GM19023 (cell line): ENCODE results near the gene BCAS1.

Experiments
- ATAC-seq: cut with Tn5 transposase; IDR thresholded peaks from one replicate; pipeline ENCODE4 v1.9.1; 2021; ENCODE audit warnings: mild to moderate bottlenecking, moderate library complexity; ENCODE audit not compliant: unreplicated experiment

BCAS1 gene

DNA sequence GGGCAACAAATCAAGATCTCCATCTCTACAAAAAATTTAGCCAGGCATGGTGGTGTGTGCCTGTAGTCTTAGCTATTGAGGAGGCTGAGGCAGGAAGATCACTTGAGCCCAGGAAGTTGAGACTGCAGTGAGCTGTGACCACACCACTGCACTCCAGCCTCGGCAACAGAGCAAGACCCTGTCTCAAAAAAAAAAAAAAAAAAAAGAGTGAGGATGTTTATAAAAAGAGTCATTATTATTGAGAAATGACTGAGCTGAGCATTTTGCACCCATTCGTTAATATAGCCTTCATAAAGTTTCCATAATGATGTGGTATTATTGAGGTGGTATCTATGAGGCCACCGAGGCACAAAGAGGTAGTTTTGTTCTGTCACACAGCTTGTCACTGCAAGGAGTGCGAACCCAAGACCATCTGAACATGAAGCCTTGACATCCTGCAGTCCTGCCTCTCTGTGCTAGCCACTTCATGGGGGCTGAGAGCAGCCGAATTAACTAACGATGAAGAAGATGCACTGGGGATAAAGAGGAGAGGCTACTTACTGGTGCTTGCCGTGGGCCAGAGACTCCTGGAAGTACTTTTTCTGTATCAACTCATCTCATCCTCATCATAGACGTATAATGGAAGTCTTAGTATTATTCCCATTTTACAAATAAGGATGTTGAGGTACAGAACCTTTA is 175.5 kb downstream of the BCAS1 start:
- ATAC-seq: no peak
